GM15510 (cell line): Measurements from ENCODE around the gene DYRK3.

Source experiments
- POLR2A ChIP-seq: IDR thresholded peaks from 3 replicates; pipeline ENCODE4 v1.6.1; 2011; ENCODE audit warnings: borderline replicate concordance; ENCODE audit not compliant: insufficient read length; ENCODE audit errors: extremely low read depth

Gene DYRK3

DNA sequence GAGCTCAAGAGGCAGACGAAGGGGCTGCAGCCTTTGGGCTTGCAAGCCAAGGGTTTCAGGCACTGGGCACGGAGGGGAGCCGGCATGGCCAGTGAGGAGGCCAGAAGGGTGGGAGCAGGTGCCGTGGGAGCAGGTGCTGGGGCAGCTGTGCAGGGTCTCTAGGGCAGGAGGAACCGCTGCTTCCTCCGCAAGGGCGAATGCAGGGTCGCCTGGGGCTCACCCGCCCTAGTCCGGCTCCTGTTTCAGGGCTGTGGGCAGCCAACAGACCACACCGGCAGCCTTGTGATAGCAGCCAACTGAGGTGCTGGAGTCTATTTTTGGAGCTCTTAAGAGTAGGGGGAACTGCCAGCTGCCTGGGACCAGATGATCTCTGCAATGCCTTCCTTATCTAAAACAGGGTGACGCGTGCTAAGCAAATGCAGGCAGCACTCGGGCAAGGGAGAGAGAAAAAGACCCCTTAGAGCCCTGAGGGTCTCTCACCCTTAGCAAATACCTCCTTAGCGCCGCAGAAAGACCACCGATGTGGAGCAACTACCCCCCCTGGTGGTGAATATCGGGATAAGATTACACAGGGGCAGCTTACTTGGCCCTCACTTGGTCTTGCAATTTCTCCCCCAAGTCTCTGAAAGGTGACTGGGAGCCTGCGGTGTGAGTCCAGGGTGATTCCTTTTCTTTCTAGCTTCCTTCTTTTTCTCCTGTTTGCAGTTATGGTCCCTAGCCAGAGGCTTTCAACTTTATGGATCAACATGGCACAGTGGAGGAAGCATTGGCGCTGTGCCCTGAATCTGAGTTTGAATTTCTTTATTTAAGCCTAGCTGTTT, 28.7 kb downstream of the DYRK3 start:
- TF ChIP-seq POLR2A, result no peak

DNA sequence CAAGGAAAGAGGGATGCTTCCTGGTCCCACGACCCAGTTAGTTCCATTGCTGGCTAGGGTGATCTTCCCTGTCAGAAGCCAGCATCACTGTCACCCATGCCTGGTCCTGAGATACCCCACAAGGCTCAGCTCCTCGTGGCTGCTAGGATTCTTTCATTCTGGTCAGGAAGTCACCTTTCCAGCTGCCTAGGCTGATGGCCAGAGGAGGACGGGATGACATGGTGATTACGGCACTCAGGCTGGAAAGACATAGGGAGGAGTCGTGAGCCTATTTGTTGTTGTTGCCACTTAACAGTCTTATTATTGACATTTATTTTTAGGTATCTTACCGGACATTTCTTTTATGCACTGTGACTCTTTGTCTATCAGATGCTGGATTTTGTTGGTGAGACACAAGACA, 29.4 kb downstream of the DYRK3 start:
- no peak for TF ChIP-seq POLR2A

DNA sequence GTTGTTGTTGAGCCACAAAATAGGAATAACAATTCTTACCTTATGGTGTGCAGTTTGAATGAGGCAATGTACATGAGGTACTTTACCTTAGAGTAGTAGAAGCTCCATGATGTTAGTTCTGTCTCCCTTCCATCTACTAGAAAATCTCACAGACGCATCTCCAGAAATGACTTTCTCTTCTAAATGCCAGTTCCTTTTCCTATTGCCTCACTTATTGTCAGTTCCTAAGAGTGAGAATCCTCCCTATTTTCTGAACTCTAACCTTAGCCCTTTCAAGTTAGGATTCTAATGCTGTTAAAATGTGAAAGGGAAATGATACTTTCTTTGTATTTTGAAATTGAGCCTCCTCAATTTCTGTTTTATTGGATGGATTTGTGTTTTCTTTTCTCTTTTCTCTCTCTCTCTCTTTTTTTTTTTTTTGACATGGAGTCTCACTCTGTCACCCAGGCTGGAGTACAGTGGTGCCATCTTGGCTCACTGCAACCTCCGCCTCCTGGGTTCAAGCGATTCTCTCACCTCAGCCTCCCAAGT, 30.8 kb downstream of the DYRK3 start:
- no peak for TF ChIP-seq POLR2A

DNA sequence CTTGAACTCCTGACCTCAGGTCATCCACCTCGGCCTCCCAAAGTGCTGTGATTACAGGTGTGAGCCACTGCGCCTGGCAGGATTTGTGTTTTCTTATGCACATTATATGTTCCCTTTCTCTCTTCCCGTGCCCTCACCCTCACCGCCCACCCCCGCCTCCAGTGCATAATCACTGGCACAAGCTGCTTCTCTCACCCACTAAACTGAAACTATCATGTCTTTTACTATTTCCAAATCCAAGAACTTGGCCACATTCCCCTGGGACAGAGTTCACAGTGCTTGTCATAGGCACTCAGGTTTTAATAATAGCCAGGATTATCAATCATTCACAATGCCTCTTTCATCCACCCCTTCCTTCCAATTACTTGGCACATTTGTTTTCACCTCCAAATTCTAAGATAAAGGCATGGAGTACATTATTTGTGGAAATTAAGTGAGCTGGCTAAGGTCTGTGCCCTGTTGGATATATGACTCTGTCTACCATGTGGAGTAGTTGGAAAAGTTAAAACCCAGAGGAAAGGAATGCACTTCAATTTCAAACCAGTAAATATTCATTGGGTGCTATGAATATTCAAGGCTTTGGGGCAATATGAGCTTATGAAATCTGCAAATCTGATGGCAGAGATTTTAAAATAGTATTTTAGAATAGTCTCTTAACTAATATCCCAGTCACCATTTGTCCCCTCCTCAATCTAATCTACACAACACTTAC, 31.8 kb downstream of the DYRK3 start:
- no peak for TF ChIP-seq POLR2A

DNA sequence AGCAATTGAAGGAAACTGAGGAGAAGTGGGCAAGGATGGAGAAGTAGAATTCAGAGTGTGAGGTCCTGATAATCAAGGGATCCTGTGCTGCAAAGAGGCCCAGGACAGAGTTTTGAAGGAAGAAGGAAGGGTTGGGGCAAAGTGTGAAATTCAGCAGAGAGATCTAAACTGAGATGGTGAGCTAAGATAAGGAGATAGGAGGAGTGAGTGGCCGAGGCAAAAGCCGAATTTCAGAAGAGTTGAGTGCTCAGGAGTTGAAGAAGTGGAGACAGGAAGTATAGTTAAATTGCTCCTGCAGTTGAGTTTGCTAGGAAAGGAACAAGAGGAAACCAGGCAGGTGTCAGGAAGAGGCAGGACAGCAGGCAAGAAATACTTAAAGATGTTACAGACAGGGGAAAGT, 33.0 kb downstream of the DYRK3 start:
- TF ChIP-seq POLR2A, result no peak

DNA sequence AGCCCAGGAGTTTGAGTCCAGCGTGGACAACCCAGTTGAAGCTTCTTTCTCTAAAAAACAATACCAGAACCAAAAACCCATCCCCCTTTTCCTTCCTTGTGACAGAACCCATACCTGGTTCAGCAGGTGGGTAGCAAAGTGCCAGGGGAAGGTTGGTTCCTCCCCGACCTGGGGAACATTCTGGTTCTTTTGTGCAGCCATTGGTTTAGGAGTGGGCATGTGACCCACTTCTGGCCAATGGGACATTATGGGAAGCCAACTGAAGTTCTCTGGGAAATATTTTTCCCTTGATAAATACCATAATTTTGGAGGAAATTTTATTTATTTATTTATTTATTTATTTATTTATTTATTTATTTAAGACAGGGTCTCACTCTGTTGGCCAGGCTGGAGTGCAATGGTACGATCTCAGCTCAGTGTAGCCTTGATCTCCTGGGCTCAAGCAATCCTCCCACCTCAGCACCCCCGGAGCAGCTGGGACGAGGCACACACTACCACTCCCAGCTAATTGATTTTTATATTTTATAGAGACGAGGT, 33.6 kb downstream of the DYRK3 start:
- no peak for TF ChIP-seq POLR2A

DNA sequence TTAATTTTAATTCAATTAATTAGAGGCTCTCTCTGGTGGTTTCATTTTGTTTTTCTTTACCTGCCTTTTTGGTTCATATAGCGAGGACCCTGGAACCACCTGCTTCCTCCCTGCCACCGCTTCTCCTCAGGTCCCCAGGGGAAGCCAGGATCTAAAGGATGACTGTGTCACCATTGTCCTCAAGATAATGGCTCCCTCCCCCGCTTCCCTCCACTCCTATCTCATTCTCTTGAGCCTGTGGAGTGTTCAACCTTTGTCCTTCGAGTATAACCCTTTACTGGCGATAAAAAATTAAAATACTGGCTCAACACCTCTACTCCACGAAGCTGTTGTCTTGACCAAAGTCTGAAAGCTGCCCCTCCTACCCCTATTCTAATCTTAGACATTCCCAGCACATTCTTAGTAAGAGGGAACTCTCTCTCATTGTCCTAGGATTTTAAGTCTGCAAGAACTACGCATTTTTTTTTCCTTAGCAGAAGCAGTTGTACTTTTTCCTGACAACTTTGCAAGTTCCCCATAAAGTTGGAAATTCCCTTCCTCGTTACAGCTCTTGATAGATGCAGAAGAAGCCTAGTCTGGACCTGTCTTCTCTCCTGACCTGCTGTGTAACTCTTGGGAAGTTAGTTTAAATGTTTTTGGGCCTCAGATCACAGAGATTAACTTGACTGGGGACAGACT, 36.8 kb downstream of the DYRK3 start:
- no peak for TF ChIP-seq POLR2A

DNA sequence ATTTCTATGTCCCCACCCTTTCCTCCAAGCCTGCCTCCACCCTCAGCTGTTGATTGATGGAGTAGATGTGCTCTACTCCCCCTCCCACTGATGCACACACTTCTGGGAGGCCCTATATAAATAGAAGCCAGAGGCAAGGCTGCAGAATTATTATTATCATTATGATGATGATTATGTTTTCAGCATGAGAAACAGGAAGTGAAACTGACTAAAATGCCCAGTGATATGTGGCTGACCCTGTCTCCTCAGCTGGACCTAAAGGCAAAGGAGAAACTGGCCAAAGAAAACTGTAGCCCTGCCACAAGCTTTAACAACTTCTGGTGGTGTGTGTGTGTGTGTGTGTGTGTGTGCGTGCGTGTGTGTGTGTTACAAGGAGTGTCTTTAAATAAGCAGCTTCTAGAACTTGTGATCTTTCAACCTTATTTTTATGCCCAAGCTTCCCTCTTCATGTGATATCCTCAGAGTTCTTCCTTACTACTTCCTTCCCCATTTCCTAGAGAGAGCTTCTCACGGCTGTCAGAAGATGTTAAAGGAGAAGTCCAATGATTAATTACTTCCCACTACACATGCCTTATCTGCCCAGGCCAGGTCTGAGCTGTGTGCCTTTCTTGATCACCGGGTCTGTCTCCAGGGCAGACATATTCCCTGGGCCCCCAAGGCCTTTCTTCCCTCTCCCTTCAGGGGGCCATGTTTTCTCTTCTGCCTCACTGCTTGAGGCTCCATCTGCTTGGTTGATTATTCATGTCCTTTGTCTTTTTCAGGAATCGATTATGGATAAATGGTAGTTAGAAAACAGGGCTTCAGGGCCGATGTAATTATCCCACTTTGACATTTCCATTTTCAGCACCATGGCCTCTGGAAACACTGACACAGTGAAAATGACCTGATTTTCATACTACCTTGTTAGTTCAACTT, 37.8 kb downstream of the DYRK3 start:
- TF ChIP-seq POLR2A, result no peak

DNA sequence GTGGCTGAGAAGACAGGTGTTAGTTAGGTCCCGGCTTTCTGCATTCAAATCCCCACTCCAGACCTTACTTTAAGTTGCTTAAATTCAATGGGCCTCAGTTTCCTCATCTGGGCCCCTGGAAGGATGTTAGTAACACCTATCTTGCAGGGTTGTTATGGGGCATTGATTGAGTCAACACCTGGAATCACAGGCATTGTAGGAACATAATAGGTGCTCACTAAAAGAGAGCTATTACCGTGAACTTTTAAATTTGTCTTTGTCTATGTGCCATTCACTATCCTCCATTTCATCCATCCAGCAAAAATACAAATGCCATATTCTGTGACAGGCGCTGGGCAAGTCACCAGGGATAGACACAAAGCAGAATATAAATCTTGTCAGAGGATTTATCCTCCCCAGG, 38.9 kb downstream of the DYRK3 start:
- no peak for TF ChIP-seq POLR2A

DNA sequence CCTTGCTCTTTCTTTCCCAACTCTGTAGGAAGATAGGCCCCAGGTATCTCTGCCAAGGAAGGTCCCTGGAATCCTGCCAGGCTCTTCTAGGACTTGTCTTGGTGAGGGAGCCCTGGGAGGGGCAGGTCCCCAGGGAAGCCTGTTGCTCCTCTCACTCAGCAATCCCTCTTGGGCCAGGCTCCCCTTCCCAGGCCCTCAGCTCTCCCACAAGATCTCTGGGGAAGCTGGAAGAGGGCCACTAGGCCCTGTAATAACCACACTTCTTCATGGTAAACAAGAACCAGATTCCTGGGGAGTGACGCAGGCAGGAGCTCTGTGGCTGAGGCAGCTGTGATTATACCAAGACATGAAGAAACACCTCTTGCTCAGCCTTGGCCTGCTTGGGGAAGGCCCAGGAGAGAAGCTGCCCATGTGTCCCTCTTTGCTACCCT, 39.4 kb downstream of the DYRK3 start:
- TF ChIP-seq POLR2A, result no peak

DNA sequence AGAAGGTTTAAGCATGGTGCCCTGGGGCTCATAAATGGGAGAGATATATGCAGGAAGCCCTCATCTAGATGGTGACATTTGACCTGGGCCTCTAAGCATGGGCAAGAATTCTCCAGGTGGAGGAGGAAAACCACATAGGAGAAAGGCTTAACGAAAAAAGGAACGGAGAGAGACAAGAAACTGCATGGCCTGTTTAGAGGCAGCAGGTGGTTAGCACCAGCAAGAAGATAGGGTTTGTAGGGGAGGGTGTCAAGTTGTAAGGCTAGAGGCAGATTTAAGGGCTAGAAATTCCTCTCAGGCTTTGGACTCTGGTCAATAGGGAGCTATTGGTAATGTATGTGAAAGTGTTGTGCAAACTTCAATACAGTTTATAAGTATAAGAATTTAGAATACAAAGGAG, 41.2 kb downstream of the DYRK3 start:
- TF ChIP-seq POLR2A, result no peak

DNA sequence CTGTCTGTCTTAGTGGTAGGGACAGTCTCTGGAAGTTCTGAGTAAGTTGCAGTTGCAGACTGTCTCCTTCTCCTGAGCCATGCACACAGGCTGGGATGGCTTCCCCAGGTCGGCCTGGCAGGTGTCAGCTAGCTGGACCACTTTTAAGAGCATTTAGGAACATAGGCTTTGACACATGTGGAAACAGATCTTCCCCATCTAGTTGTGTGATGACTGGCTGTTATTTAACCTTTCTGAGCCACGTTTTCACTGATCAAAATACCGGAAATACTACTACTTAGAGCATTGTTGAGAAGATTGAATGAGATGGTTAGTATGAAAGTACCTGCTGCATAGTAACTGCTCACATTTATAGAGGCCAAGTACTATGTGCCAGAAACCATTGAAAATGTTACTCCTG, 43.2 kb downstream of the DYRK3 start:
- no peak for TF ChIP-seq POLR2A

DNA sequence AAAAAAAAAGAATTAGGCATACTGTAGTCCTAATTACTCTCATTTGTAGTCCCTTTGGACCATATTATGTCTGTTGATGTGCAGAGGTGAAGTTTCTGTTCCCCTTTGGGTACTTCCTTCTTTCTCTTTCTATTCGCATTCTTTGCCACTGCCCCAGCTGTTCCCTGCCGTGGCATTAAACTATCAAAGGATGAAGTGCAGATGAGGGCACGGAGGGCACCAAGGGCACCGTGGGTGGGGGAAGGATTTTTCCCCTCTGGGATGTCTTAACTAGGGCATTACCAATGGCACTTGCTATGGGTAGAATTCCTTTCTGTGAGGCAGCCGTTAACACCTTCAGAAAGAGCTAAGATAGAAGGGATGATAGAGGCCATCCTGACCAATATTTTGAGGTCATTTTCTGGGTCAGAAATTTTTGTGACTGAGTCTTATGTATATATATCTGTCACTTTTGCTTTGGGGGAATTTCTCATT, 44.4 kb downstream of the DYRK3 start:
- no peak for TF ChIP-seq POLR2A

DNA sequence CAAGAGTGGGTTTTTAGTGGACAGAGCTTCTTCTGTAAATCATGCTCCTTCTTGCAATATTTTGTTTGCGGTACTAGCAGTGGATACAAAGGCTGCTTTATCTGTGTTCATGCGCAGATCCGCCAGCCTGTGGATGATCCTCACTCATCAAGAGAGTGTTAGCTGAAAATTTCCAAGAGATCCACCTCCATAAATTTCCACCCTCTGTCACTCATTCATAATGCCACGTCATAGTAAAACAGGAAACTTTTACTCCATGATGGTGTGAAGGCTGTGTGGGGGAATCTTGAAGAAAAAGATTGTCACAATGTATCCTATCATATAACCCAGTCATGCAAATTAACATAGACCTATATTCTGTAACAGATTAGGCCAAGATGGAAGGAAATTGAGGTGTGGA, 44.9 kb downstream of the DYRK3 start:
- no peak for TF ChIP-seq POLR2A
